HG02870 (cell line): Measurements from ENCODE around the gene CIAO3.
"Not testable (repeated sequence)": the region's sequence is repeated elsewhere in the genome, so short reads cannot be mapped to it uniquely, and the experiment has no call there.

Source experiments
- ATAC-seq: cut with Tn5 transposase; IDR thresholded peaks from one replicate; pipeline ENCODE4 v1.9.1; 2021; ENCODE audit warnings: mild to moderate bottlenecking, moderate library complexity; ENCODE audit not compliant: unreplicated experiment

CIAO3 gene

DNA sequence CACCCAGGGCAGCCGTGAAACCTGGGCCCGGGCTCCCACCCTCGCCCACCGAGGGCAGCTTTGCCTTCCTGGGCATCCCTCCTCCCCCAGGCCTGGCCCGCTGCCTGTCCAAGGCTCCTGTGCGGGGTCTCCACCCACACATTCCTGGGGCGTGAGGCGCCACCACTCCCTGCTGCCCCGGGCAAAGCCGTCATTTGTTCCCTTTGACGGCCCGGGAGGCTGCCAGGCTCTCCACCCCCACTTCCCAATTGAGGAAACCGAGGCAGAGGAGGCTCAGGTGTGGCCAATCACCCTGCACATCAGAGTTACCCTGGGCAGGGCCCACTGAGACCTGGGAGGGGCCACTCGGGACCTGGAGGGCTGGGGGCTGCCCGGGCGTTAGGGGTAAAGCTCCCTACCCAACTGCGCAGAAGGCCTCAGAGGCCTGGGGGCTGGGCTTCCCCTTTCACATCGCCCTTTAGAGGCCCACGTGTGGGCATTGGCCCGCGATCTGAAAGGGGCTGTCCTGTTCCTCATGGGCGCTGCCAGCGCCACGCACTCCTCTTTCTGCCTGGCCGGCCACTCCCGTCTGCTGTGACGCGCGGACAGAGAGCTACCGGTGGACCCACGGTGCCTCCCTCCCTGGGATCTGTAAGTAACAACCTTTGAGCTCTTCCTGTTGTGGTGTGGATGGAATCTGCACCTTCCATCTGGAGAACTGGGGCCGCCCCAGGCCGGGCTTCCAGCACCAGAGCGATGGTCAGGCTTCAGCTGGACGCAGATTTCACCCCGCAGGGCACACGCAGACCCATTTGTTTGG, 19.9 kb upstream of the CIAO3 start, which contains the start of gene MSLN:
MSLN (plus strand) TSS at position 190 of the 799 bp plus-strand sequence. CDS start 1,947 bp downstream, outside the sequence.
- no peak for ATAC-seq

DNA sequence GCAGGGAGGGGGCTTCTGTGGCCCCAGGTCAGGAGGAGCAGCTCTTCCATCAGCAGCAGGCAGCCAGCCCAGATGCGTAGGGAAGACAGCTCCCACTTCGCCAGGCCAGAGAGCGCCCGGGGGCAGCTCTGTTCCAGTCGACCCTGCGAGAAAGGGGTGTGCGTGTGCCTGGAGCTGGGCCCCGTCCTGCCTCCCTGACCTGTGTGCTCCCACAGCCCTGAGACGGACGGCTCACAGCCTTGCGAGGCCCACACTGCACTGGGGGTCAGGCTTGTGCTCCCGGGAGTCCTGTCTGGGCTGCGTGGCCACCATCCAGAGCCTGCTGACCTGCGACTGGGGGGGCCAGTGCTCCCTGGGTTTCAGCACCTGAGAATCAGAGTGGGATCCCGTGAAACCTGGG, 19.3 kb upstream of the CIAO3 start:
- no peak for ATAC-seq

DNA sequence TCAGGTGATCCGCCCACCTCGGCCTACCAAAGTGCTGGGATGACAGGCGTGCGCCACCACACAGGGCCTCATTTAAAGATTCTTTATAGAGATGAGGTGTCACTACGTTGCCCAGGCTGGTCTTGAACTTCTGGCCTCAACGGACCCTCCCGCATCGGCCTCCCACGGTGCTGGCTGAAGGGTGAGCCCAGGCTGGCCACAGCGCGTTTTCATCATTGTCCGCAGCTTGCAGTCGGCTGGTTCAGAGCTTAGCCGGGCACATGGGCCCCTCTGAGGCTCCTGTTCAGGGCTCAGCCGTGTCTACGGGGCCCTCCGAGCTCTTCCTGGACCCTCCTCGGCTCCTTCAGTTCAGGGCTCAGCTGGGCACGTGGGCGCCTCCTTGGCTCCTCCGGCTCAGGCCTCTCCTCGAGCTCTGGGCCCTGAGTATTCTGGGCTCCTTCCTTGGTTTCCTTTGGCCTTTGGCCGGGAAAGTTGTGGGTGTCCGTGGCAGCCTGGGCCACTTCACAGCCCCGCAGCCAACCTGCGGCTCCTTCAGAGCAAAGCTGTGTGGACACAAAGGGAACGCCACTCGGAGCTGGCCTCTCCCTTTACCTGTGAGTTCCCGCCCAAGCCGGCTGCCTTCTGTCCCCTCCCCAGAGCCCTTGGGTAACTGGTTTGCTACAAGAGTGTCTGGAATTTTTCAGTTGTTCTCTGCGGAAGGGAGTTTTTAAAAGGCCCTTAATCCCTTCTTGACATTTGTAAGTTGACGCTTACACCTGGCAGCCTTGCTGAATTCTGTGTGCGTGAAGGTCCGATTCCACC, 18.5 kb upstream of the CIAO3 start:
- no peak for ATAC-seq

DNA sequence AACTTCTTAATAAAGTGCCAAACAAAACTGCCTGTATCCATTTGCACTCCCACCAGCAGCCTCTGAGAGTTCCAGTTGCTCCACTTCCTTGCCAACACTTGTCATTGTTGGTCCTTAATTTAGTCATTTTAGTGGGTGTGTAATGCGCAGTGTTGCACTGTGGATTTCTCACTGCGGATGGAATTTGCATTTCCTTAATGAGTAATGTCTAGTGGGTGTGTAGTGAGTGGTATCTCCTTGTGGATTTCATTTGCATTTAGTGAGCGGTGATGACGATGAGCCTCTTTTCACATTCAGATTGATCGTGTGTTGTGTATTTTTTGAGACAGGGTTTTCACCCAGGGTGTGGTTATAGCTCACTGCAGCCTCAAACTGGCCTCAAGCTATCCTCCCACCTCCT, 15.6 kb upstream of the CIAO3 start:
- ATAC-seq, result no peak

DNA sequence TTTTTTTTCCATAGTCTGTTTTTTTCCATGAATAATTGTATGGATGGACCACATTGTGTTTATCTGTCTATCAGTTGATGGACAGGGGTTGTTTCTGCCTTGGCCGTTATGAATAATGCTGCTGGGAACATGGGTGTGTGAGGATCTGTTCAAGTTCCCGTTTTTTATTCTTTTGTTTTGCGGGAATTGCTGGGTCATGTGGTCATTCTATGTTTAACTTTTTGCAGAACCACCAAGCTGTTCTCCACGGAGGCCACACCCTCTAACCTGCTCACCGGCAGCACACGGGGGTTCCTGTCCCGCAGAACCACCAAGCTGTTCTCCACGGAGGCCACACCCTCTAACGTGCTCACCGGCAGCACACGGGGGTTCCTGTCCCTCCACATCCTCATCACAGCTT, 13.9 kb upstream of the CIAO3 start:
- ATAC-seq, result no peak

DNA sequence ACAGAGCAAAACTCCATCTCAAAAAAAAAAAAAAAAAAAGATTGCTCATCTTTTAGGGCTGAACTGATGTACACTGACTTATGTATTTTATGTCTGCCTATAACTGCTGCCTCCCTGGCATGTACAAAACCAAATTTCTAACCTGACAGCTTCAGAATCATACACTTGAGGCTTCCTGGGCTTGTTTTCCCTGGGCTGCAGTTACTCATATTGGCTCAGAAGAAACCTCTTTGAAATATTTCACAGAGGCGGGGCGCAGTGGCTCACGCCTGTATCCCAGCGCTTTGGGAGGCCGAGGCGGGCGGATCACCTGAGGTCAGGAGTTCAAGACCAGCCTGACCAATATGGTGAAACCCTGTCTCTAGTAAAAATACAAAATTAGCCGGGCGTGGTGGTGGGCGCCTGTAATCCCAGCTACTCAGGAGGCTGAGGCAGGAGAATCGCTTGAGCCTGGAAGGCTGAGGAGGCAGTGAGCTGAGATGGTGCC, 13.4 kb upstream of the CIAO3 start:
- ATAC-seq, result not testable (repeated sequence)

DNA sequence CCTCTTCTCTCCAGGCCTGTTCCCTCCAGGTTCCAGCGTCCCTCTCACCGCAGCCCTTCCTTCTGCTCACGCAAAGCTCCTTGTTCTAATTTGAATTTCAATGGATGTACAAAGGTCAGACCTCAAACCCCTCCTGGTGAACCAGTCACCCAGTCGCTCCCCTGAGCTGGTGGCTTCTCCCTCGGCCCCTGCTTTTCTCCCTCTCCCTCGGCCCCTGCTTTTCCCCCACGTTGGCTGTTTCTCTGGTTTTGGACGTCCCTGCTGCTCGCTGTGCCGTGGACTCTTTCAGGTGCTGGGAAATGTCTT, 11.2 kb upstream of the CIAO3 start:
- ATAC-seq, result no peak

DNA sequence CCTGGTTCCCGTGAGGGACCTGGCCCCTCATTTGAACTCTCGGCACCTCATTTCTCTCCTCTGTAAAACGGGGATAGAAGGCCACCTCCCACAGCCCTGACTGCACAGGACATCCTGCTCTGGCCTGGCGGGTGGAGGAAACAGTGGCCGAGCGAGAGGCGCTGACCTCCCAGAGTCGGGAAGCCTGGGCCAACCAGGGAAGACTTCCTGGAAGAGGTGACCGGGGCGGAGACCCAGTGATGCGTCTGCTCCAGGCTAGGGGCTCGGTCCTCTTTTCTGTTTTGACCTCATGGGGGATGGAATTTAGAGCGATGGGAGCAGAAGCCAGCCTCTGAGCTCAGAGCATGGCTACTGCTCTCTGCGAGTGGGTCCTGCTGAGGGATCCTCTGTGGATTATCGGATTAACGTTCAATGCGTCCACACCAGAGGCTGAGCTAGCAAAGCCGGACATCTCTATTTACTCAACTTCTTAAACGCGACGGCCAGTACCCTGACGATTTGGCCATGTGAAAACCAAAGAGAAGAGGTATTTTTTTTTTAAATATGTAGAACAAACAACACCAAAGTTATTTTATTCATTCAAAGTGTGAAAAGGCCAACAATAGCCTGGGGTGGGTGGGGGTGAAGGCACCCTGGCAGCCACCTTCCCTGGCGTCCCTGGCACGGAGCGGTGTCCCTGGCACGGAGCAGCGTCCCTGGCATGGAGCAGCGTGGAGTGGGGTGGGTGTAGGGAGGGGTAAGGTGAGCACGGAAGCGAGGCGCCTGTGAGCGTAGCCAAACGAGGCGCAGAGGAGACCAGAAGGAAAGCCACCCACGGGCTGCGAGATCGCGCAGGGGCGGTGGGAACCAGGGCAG, 10.6 kb upstream of the CIAO3 start:
- ATAC-seq, result no peak

DNA sequence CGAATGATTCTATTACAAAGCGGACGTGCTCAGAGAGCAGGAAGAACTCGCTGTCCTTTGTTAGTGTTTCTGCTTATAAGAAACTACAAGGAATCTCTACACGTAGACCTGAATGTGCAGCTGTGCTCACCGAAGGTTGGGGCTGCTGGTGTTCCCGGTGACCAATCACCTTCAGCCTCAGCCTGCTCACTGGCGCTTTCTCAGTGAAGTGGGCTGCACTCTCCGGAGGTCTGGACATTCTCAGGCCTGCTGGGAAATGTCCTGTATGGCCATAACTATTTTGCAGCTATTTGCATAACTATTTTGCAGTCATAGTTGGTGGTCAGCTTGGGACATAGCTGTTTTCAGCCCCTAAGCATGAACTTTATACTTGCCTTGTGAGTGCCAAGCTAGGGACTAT, 9.7 kb upstream of the CIAO3 start:
- ATAC-seq, result no peak

DNA sequence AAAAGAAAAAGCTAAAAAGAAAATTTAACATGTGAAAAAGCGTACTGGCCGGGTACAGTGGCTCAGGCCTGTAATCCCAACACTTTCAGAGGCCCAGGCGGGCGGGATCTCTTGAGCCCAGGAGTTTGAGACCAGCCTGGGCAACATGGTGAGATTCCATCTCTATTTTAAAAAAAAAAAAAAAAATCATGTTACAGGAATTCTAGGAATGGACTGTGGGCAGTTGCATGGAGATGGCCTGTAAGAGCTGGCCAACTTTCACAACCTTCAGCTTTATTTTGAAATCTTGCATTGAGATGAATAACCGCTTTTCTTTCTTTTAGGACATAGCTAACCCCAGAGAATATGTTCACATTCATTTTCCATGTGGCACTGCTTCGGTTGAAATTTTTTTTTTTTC, 8.2 kb upstream of the CIAO3 start:
- no peak for ATAC-seq

DNA sequence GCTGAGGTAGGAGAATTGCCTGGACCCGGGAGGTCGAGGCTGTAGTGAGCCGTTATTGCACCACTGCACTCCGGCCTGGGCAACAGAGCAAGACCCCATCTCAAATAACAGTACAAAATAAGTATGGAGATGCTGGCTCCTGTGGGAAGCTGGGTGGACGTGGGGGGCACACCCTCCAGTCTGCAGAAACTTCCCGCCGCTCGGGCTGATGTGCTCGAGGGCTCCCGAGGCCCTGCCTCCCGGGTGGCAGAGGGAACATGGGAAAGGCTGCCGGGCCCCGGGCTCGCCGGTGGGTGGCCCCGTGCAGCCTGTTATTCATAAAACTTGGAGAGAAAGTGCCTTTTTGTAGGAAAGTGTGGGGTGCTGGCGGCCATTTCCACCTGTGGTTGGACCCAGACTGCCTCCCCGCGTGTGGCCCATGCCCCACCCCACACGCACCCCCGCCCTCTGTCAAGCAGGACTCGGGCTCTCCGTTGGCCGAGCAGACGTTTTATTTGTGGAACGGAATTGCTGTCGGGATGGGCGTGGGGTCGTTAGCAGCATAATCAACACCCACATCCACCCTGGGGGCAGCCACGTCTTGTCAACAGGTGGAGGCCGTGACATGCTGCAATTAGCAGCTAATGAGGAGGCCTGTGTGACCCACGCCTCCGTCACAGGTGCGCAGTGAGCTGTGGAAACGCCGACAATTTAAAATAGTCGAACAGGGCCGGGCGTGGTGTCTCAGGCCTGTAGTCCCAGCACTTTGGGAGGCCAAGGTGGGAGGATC, 7.4 kb upstream of the CIAO3 start:
- no peak for ATAC-seq

DNA sequence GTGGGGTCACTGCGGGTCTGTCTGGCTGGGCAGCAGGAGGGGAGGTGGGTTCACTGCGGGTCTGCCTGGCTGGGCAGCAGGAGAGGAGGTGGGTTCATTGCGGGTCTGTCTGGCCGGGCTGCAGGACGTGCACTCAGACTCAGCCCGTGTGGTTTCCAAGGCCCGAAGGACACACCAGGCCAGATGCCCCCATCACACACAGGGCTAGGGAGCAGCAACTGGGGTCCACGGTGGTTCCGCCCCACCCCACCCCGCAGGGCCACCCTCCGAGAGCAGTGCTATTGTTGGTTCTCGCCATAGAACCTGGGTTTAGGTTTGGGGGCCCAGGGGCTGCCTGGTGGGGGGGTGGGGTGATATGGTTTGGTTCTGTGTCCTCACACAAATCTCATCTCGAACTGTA, 5.8 kb upstream of the CIAO3 start:
- ATAC-seq, result no peak

DNA sequence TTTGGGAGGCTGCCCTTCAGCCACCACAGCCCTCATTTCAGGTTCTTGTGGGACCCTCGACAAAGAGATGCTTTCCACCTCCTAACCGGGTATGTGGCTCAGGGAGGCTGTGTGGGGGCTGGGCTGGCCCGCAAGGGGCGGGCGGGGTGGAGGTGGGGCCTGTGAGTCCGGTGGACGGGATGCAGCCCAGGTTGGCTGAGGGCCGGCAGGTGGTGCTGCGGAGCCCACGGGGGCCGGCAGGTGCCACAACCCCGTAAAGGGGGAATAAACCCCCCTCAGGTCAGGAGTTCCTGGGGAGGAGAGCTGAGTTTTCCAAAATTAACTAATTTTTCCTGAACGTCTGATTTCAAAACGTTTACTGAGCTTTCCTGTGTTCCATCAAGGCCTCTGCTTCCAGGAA, 4.9 kb upstream of the CIAO3 start:
- ATAC-seq, result no peak

DNA sequence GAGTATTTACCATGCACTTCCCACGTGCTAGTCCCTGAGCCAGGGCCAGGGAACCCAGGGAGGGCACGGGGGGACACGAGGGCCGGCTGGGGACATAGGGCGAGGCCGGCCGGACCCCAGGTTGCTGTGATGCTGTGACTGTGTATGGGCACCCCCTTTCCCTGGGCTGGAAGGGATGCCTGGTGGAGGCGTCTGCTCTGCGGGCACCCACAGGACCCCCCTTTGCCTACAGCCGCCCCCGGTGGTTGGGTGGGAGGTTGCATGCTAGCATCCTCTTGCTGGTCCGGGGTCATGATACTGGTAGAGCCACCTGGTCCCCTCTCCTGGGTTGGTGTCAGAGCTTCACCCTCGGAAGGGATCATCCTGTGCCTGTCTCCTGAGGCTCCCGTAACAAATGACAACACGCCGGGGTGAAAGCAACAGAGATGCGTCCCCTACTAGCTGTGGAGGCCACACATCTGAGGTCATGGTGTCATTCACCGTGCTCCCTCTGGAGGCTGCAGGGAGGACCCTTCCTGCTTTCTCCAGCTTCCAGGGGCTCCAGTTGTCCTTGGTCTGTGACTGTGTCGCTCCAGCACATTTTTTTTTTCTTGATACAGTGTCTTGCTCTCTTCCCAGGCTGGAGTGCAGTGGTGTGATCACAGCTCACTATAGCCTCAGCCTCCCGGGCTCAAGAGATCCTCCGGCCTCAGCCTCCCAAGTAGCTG, 3.1 kb upstream of the CIAO3 start:
- no peak for ATAC-seq

DNA sequence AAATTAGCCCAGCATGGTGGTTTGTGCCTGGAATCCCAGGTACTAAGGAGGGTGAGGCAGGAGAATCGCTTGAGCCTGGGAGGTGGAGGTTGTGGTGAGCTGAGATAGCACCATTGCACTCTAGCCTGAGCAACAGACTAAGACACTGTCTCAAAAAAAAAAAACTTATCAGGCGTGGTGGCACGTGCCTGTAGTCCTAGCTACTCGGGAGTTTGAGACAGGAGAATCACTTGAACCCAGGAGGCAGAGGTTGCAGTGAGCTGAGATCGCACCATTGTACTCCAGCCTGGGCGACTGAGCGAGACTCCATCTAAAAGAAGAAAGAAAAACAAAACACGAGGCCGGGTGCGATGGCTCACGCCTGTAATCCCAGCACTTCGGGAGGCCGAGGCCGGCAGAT, 2.1 kb upstream of the CIAO3 start:
- ATAC-seq, result not testable (repeated sequence)

DNA sequence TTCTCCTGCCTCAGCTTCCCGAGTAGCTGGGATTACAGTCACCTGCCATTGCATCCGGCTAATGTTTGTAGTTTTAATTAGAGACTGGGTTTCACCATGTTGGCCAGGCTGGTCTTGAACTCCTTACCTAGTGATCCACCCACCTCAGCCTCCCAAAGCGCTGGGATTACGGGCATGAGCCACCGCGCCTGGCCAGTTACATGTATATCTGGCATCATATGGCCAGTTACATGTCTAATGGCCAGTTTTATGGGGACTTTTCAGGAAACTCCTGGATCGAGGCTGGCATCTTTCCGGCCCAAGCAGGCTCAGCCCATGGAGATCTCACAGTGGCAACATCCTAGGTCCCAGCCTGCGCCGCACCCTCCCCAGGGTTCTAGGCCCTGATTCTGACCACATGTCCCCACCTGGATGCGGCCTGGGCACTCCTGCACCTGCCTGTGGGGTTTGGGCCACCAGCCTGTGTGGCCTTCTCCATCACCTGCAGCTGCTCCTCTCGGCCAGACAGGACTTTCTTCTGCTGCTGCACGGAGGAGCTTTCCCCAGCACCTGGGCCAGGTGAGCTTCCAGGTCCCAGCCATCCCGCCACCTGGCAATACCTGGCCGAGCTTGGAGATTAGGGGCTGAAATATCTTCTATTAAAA, 1.3 kb upstream of the CIAO3 start:
- ATAC-seq, result no peak

DNA sequence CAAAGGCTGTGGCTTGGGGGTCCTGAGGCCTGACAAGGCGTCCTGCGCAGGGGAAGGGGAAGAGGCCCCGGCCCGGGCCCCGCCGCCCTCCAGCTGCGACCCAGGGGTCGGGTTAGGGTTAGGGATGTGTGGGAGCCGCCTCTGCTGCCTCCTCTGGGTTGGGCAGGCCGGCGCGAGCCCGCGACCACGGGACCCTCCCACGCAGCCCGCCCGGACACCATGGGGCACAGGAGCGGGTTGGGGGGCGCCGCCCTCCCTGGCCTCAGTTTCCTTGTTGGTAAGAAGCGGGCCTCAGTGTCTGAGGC, 386 bp downstream of the CIAO3 start:
- ATAC-seq, result no peak

DNA sequence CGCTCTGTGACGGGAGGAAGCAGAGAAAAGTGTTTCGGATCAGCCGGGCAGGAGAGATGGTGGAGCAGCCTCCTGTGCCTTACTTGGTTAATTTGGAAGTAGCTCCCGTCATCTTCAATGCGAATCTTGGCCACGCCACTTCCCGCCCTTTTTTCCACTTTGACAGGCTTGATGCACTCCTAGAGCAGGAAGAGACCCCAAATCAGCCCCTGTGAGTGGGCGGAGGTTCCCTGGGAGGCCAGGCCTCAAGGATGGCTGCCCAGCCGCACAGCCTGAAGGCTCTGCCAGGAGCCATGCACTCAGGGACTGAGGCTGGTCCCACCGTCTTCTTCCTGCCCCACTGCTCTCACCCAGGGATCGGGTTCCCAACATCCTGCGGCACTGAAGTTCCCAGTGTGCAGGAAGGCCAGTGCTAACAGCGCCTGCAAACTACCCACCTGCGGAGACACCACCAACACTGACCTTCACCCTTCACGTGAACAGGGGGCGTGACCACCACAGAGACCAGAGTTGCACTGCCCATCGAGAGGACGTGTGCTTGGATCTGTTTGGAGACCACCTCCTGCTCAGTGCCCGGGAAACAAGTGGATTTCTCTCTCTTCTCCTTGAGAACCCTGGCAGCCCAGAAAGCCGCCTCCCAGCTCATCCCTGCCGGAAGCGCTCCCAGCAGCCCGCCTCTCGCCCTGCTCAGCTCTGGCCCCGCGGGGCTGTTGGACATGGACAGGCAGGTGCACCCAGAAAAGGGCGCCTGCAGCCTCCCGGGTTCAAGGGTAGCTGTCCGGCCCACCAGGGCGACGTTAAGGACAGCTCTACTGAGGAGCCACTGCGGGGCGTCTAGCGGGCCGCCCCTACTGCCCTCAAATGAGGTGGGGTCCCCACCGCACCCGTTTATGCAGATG, 988 bp downstream of the CIAO3 start:
- ATAC-seq, result no peak
